Tibial nerve (tissue), 4 donors: ENCODE measurements around the gene RPL35A. TPM values are rescaled to one million over a fixed set of nuclear protein-coding genes. Genes with fewer than 3 reads are reported as not detected.
"Not testable (repeated sequence)": the region's sequence is repeated elsewhere in the genome, so short reads cannot be mapped to it uniquely, and the experiment has no call there.

ENCODE experiments used
- DNase-seq, 2 donors: peaks; one replicate each; pipeline ENCODE4 v3.0.0-alpha.2; 2019; ENCODE audit warnings: low spot score in 2 of 2
- H3K27ac ChIP-seq, 4 donors: fragments of 200-600 bp; sonication (generic) in 3 of 4; one replicate each; pipeline ENCODE4 v1.5.1; 2017 to 2019; ENCODE audit warnings: mild to moderate bottlenecking in 1 of 4
- H3K27me3 ChIP-seq, 2 donors: fragments of 200-600 bp; sonication (generic) in 1 of 2; one replicate each; pipeline versions ENCODE4 v1.5.1 to v1.6.0; 2017 to 2019
- H3K36me3 ChIP-seq, 3 donors: fragments of 200-600 bp; sonication (generic); one replicate each; pipeline ENCODE4 v1.5.1; 2018 to 2019
- H3K4me1 ChIP-seq, 4 donors: fragments of 200-600 bp; sonication (generic) in 3 of 4; one replicate each; pipeline ENCODE4 v1.5.1; 2017 to 2019
- H3K4me3 ChIP-seq, 4 donors: fragments of 200-600 bp; sonication (generic) in 3 of 4; one replicate each; pipeline ENCODE4 v1.5.1; 2017 to 2019; ENCODE audit warnings: mild to moderate bottlenecking in 1 of 4, moderate library complexity in 1 of 4
- H3K9me3 ChIP-seq, 4 donors: fragments of 200-600 bp; sonication (generic) in 3 of 4; one replicate each; pipeline ENCODE4 v1.5.1; 2017 to 2019
- CTCF ChIP-seq, 5 experiments: fragments of 200-600 bp in 3 of 5; fragments of 450-650 bp in 2 of 5; sonication (generic) in 3 of 5; IDR thresholded peaks; one replicate each; pipeline ENCODE4 v1.5.1; 2016 to 2019; ENCODE audit warnings: antibody characterized with exemption in 5 of 5, mild to moderate bottlenecking in 3 of 5, moderate library complexity in 2 of 5
- EP300 ChIP-seq, 2 donors: sonication (generic); formaldehyde crosslinking; IDR thresholded peaks; one replicate each; pipeline ENCODE4 v1.6.1; 2017; ENCODE audit warnings: antibody characterized with exemption in 2 of 2, mild to moderate bottlenecking in 1 of 2
- POLR2A ChIP-seq, 2 donors: fragments of 450-650 bp; IDR thresholded peaks; one replicate each; pipeline ENCODE4 v1.6.1; 2017; ENCODE audit warnings: antibody characterized with exemption in 2 of 2, mild to moderate bottlenecking in 2 of 2, moderate library complexity in 2 of 2
- WGBS, 2 donors: methylation state at CpG; one replicate each; pipeline ENCODE4 v1.1.5; 2018; 5-methylcytosine and 5-hydroxymethylcytosine counted together
- total RNA-seq, 4 donors: library from RNA; depleted of rRNA; stranded (reverse); fragments of >200 nt; gene quantifications; one replicate each; pipeline ENCODE4 v1.1.0, GENCODE V29; 2016

The RPL35A gene
- total RNA-seq, 4 donors from 2014 or later, result 250 to 531 (median 413) TPM

GRCh38 chr3:197926418-197926817, 23.6 kb upstream of the RPL35A start:
- H3K27me3 ChIP-seq, result no peaks in the 10 kb centered on the region
- H3K36me3 ChIP-seq, result peaks cover 0 to 56% (median 13%) of the 10 kb centered on the region in 3 donors
- H3K9me3 ChIP-seq, result no peaks in the 10 kb centered on the region
- no peak for DNase-seq
- TF ChIP-seq EP300 (IDR thresholded peaks at IDR 0.05), result no peak
- TF ChIP-seq CTCF (IDR thresholded peaks at IDR 0.05), result no peak
- TF ChIP-seq POLR2A (IDR thresholded peaks at IDR 0.05), result no peak
- H3K4me3 ChIP-seq, result no peak overlapping the region
- H3K27ac ChIP-seq, result no peak overlapping the region
- WGBS, 2 donors, result 56 to 70% methylated on average over 7 of the region's 7 CpGs
- no peaks in the 10 kb centered on the region for H3K4me1 ChIP-seq

- not testable (repeated sequence) for H3K27me3 ChIP-seq, H3K9me3 ChIP-seq, DNase-seq, H3K4me1 ChIP-seq, H3K4me3 ChIP-seq, H3K27ac ChIP-seq
- H3K36me3 ChIP-seq, result peaks cover 0 to 59% (median 13%) of the 10 kb centered on the region in 3 donors
- 91% methylated on average over 3 of the region's 3 CpGs for WGBS, 2 donors
These were observed 22.4 kb upstream of the RPL35A start for GRCh38 chr3:197927578-197927977.

GRCh38 chr3:197936819-197937384, 13.1 kb upstream of the RPL35A start:
- no peak overlapping the region for H3K4me3 ChIP-seq
- TF ChIP-seq POLR2A (IDR thresholded peaks at IDR 0.05) (no peak), CTCF (IDR thresholded peaks at IDR 0.05) (no peak), EP300 (IDR thresholded peaks at IDR 0.05) (no peak)
- no peaks in the 10 kb centered on the region for H3K4me1 ChIP-seq
- 72 to 83% methylated on average over 15 of the region's 15 CpGs for WGBS, 2 donors
- H3K27ac ChIP-seq, result no peak overlapping the region
- H3K27me3 ChIP-seq, result no peaks in the 10 kb centered on the region
- H3K9me3 ChIP-seq, result no peaks in the 10 kb centered on the region
- H3K36me3 ChIP-seq, result peaks cover 0 to 13% (median 0%) of the 10 kb centered on the region in 3 donors
- no peak for DNase-seq

GRCh38 chr3:197940745-197941384, 9.1 kb upstream of the RPL35A start:
- WGBS, 2 donors, result 76 to 91% methylated on average over 1 of the region's 1 CpG
- TF ChIP-seq CTCF (IDR thresholded peaks at IDR 0.05) (no peak), POLR2A (IDR thresholded peaks at IDR 0.05) (no peak), EP300 (IDR thresholded peaks at IDR 0.05) (no peak)
- peaks cover 0 to 1% (median 0%) of the 10 kb centered on the region in 3 donors for H3K36me3 ChIP-seq

GRCh38 chr3:197942956-197943556, 6.9 kb upstream of the RPL35A start:
- Histone ChIP-seq H3K27ac (no peak overlapping the region), H3K4me1 (peaks cover 0 to 2% (median 0%) of the 10 kb centered on the region in 4 donors), H3K36me3 (no peaks in the 10 kb centered on the region), H3K9me3 (no peaks in the 10 kb centered on the region), H3K4me3 (no peak overlapping the region), H3K27me3 (no peaks in the 10 kb centered on the region)
- DNase-seq, result peak in 1 of 2 donors; percentile 21
- no peak for TF ChIP-seq POLR2A (IDR thresholded peaks at IDR 0.05)
- TF ChIP-seq CTCF (IDR thresholded peaks at IDR 0.05), result peak in 4 of 5 experiments; percentile 41 to 56 (median 50)
- 47 to 49% methylated on average over 2 of the region's 2 CpGs for WGBS, 2 donors

More at GRCh38 chr3:197940745-197941384, 9.1 kb upstream of the RPL35A start:
- Histone ChIP-seq H3K4me1 (peaks cover 0 to 2% (median 0%) of the 10 kb centered on the region in 4 donors), H3K27ac (no peak overlapping the region), H3K27me3 (no peaks in the 10 kb centered on the region), H3K9me3 (no peaks in the 10 kb centered on the region), H3K4me3 (no peak overlapping the region)
- no peak for DNase-seq
